Ishikawa (cell line): Measurements from ENCODE around the gene APOC3.

Source experiments
- CREB1 ChIP-seq: IDR thresholded peaks from 2 replicates; pipeline ENCODE4 v1.6.1; 2012; ENCODE audit warnings: low read depth
- EP300 ChIP-seq: IDR thresholded peaks from 2 replicates; pipeline ENCODE4 v1.6.1; 2012; ENCODE audit warnings: borderline replicate concordance
- NFIC ChIP-seq: IDR thresholded peaks from 2 replicates; pipeline ENCODE4 v1.6.1; 2012
- TEAD4 ChIP-seq: IDR thresholded peaks from 2 replicates; pipeline ENCODE4 v1.6.1; 2012
- TF ChIP-seq, protein P1 (sequence below): IDR thresholded peaks from 2 replicates; pipeline ENCODE4 v1.6.1; 2012; ENCODE audit warnings: low read depth, mild to moderate bottlenecking

DNA sequence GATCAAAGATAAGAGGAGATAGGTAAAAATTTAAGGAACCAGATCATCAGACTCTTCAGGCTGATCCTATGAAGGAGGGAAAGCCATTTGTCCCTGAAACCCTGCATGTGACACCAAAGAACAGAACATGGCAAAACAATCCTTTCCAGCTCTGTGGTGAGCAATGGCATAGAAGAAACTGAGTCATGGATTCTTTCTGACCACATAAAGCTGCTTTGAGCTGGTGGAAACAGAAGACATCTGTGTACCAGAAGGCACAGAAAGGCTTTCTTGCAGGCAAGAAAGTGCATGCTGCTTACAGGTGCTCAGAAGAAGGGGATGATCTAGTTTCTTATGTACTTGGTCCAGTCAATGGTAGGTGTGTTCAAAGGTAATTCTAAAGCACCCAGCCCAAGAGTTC lies 52.7 kb downstream of the APOC3 start:
- TF ChIP-seq EP300: no peak
- no peak for TF ChIP-seq NFIC
- TF ChIP-seq, protein P1, sequence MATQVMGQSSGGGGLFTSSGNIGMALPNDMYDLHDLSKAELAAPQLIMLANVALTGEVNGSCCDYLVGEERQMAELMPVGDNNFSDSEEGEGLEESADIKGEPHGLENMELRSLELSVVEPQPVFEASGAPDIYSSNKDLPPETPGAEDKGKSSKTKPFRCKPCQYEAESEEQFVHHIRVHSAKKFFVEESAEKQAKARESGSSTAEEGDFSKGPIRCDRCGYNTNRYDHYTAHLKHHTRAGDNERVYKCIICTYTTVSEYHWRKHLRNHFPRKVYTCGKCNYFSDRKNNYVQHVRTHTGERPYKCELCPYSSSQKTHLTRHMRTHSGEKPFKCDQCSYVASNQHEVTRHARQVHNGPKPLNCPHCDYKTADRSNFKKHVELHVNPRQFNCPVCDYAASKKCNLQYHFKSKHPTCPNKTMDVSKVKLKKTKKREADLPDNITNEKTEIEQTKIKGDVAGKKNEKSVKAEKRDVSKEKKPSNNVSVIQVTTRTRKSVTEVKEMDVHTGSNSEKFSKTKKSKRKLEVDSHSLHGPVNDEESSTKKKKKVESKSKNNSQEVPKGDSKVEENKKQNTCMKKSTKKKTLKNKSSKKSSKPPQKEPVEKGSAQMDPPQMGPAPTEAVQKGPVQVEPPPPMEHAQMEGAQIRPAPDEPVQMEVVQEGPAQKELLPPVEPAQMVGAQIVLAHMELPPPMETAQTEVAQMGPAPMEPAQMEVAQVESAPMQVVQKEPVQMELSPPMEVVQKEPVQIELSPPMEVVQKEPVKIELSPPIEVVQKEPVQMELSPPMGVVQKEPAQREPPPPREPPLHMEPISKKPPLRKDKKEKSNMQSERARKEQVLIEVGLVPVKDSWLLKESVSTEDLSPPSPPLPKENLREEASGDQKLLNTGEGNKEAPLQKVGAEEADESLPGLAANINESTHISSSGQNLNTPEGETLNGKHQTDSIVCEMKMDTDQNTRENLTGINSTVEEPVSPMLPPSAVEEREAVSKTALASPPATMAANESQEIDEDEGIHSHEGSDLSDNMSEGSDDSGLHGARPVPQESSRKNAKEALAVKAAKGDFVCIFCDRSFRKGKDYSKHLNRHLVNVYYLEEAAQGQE: no peak
- TF ChIP-seq CREB1: no peak
- no peak for TF ChIP-seq TEAD4
